GM23338 (cell line): ENCODE results near the gene HTT. TPM values are rescaled to one million over a fixed set of nuclear protein-coding genes. Genes with fewer than 3 reads are reported as not detected.

Experiments used
- ATAC-seq: fragments of 200-7000 bp; cut with Tn5 transposase; 3 replicates; pipeline ENCODE4 v1.9.1; 2020
- DNase-seq: peaks from one replicate; pipeline ENCODE4 v3.0.0-alpha.2; 2015; ENCODE audit warnings: low spot score
- H2AFZ ChIP-seq: fragments of 200-600 bp; sonication (generic); 2 replicates; pipeline ENCODE4 v1.8.0; 2016; ENCODE audit warnings: antibody characterized with exemption, mild to moderate bottlenecking, moderate library complexity
- H3F3A ChIP-seq: fragments of 200-600 bp; sonication (generic); replicated peaks from 2 replicates; pipeline ENCODE4 v1.8.0; 2017; ENCODE audit warnings: antibody characterized with exemption, mixed run types, low read depth
- H3K27ac ChIP-seq: fragments of 200-600 bp; sonication (generic); 2 replicates; pipeline ENCODE4 v1.6.1; 2016; ENCODE audit warnings: low read depth
- H3K27me3 ChIP-seq: fragments of 200-600 bp; sonication (generic); 2 replicates; pipeline ENCODE4 v1.8.0; 2016; ENCODE audit warnings: mild to moderate bottlenecking, mixed run types, moderate library complexity; ENCODE audit not compliant: insufficient read depth
- H3K36me3 ChIP-seq: fragments of 200-600 bp; sonication (generic); 2 replicates; pipeline ENCODE4 v1.8.0; 2016; ENCODE audit warnings: mild to moderate bottlenecking; ENCODE audit not compliant: insufficient read depth
- H3K4me1 ChIP-seq: fragments of 200-600 bp; sonication (generic); 2 replicates; pipeline ENCODE4 v1.8.0; 2016; ENCODE audit warnings: mild to moderate bottlenecking, moderate library complexity; ENCODE audit not compliant: insufficient read depth
- H3K4me2 ChIP-seq: fragments of 200-600 bp; sonication (generic); 2 replicates; pipeline ENCODE4 v1.7.1; 2017; ENCODE audit warnings: mixed run types
- H3K4me3 ChIP-seq: fragments of 200-600 bp; sonication (generic); 2 replicates; pipeline ENCODE4 v1.6.1; 2016; ENCODE audit warnings: mixed run types
- H3K79me2 ChIP-seq: fragments of 200-600 bp; sonication (generic); replicated peaks from 2 replicates; pipeline ENCODE4 v1.8.0; 2017; ENCODE audit warnings: mild to moderate bottlenecking; ENCODE audit not compliant: insufficient read depth
- H3K9me2 ChIP-seq: fragments of 200-600 bp; sonication (generic); 2 replicates; pipeline ENCODE4 v1.8.0; 2017; ENCODE audit not compliant: insufficient read depth
- H4K20me1 ChIP-seq: fragments of 200-600 bp; sonication (generic); replicated peaks from 2 replicates; pipeline ENCODE4 v1.8.0; 2017; ENCODE audit warnings: mild to moderate bottlenecking; ENCODE audit not compliant: insufficient read depth
- H3K27ac Mint-ChIP-seq: 2 replicates; pipeline ENCODE4 v1.8.0; 2020; ENCODE audit warnings: inconsistent platforms, mild to moderate bottlenecking, moderate library complexity, mixed read lengths
- H3K27me3 Mint-ChIP-seq: 3 replicates; pipeline ENCODE4 v1.8.0; 2022; ENCODE audit warnings: low read depth, mild to moderate bottlenecking, moderate library complexity, mixed read lengths, inconsistent platforms; ENCODE audit not compliant: insufficient read depth, poor library complexity
- H3K36me3 Mint-ChIP-seq: 3 replicates; pipeline ENCODE4 v1.8.0; 2021; ENCODE audit warnings: low read depth, mild to moderate bottlenecking, inconsistent platforms, moderate library complexity, mixed read lengths
- H3K4me1 Mint-ChIP-seq: 3 replicates; pipeline ENCODE4 v1.8.0; 2020; ENCODE audit warnings: mild to moderate bottlenecking, inconsistent platforms, mixed read lengths
- H3K4me3 Mint-ChIP-seq: 3 replicates; pipeline ENCODE4 v1.8.0; 2021; ENCODE audit warnings: moderate library complexity, mild to moderate bottlenecking, inconsistent platforms, mixed read lengths
- H3K9me3 Mint-ChIP-seq: 3 replicates; pipeline ENCODE4 v1.8.0; 2020; ENCODE audit warnings: moderate library complexity, mild to moderate bottlenecking, inconsistent platforms, mixed read lengths
- CREB1 ChIP-seq: fragments of 250-450 bp; sonication (Bioruptor Pico); IDR thresholded peaks from 2 replicates; pipeline ENCODE4 v1.5.0; 2020; ENCODE audit warnings: low read depth, mild to moderate bottlenecking, moderate library complexity
- ETS1 ChIP-seq: IDR thresholded peaks from 2 replicates; pipeline ENCODE4 v1.6.1; 2016; ENCODE audit warnings: antibody characterized with exemption
- EZH2phosphoT487 ChIP-seq: fragments of 200-600 bp; sonication (generic); IDR thresholded peaks from one replicate; pipeline ENCODE4 v1.8.1; 2018; ENCODE audit warnings: antibody characterized with exemption; ENCODE audit not compliant: unreplicated experiment
- NANOG ChIP-seq: IDR thresholded peaks from 2 replicates; pipeline ENCODE4 v1.6.1; 2016; ENCODE audit warnings: antibody characterized with exemption, borderline replicate concordance
- POLR2AphosphoS5 ChIP-seq: IDR thresholded peaks from 2 replicates; pipeline ENCODE4 v1.6.1; 2016; ENCODE audit warnings: antibody characterized with exemption, low read depth
- ZNF114 ChIP-seq: fragments of 250-450 bp; sonication (Bioruptor Pico); IDR thresholded peaks from 2 replicates; pipeline ENCODE4 v1.5.0; 2020; ENCODE audit warnings: mild to moderate bottlenecking, moderate library complexity
- ZNF331 ChIP-seq: fragments of 250-450 bp; sonication (Bioruptor Pico); IDR thresholded peaks from 2 replicates; pipeline ENCODE4 v1.5.0; 2020; ENCODE audit warnings: low read depth, mild to moderate bottlenecking, moderate library complexity
- ZNF462 ChIP-seq: fragments of 250-450 bp; sonication (Bioruptor Pico); IDR thresholded peaks from 2 replicates; pipeline ENCODE4 v1.5.0; 2020; ENCODE audit warnings: mild to moderate bottlenecking, moderate library complexity
- polyA plus RNA-seq: library from polyadenylated mRNA; unstranded; fragments of >200 nt; fragmentation: Nextera tagmentation; extraction: Ambion mirVana; gene quantifications from 2 replicates; pipeline ENCODE4 v1.2.1, GENCODE V29; 2016
- total RNA-seq: library from RNA; depleted of rRNA; stranded (reverse); fragments of >200 nt; shearing (Covaris generic); gene quantifications from 2 replicates; pipeline ENCODE4 v1.2.3, GENCODE V29; 2014

HTT gene
- total and polyA plus RNA-seq, 2 experiments from 2014 or later = 26.6 to 67.7 TPM

- Histone ChIP-seq H3K4me2 (no peak overlapping the region), H3K27me3 (no peaks in the 10 kb centered on the region), H3K9me2 (no peaks in the 10 kb centered on the region), H4K20me1 (no peaks in the 10 kb centered on the region), H3F3A (no peaks in the 10 kb centered on the region; the same call in 1 of the 2 replicates), H2AFZ (no peak overlapping the region), H3K36me3 (no peaks in the 10 kb centered on the region), H3K27ac (no peak overlapping the region), H3K4me1 (no peaks in the 10 kb centered on the region), H3K4me3 (no peak overlapping the region), H3K79me2 (no peaks in the 10 kb centered on the region)
- ATAC-seq (no peak), DNase-seq (no peak)
- Mint-ChIP-seq H3K27me3 (peaks cover 6% of the 10 kb centered on the region), H3K27ac (no peak overlapping the region), H3K4me1 (no peaks in the 10 kb centered on the region; the same call in 2 of the 3 replicates), H3K36me3 (peaks cover 2% of the 10 kb centered on the region; the same call in 2 of the 3 replicates), H3K4me3 (no peak overlapping the region), H3K9me3 (peaks cover 16% of the 10 kb centered on the region; the same call in 2 of the 3 replicates)
- TF ChIP-seq CREB1 (CRISPR knock-in tag) (no peak), ETS1 (no peak), ZNF462 (no peak), EZH2phosphoT487 (no peak), ZNF331 (no peak), NANOG (no peak), ZNF114 (no peak), POLR2AphosphoS5 (no peak)
Measured at GRCh38 chr4:3283483-3283882, 209.0 kb downstream of the HTT start.
